HEK293T (cell line): Measurements from ENCODE around the gene POLR2L.

ENCODE experiments used
- CTCF ChIA-PET: fragments of 350-600 bp; formaldehyde crosslinking; extraction: SDS; loops from one replicate; lab custom pipeline; 2021; ENCODE audit warnings: antibody characterized with exemption, inconsistent platforms; lab: Yijun Ruan, JAX
- POLR2A ChIA-PET: fragments of 350-600 bp; formaldehyde crosslinking; extraction: SDS; loops from one replicate; lab custom pipeline; 2020; ENCODE audit warnings: antibody characterized with exemption, inconsistent platforms; lab: Yijun Ruan, JAX
- DNase-seq: peaks from one replicate; pipeline ENCODE4 v3.0.0; 2012; ENCODE audit warnings: mixed read lengths; ENCODE audit errors: extremely low spot score
- ARNT ChIP-seq: fragments of 450-650 bp; IDR thresholded peaks from 2 replicates; pipeline ENCODE4 v1.6.1; 2017; ENCODE audit warnings: mild to moderate bottlenecking
- BHLHE40 ChIP-seq: fragments of 450-650 bp; IDR thresholded peaks from 2 replicates; pipeline ENCODE4 v1.6.1; 2016; ENCODE audit warnings: mild to moderate bottlenecking, moderate library complexity, borderline replicate concordance
- CTBP1 ChIP-seq: fragments of 450-650 bp; IDR thresholded peaks from 2 replicates; pipeline ENCODE4 v1.6.1; 2016; ENCODE audit warnings: borderline replicate concordance
- ELF4 ChIP-seq: fragments of 450-650 bp; IDR thresholded peaks from 2 replicates; pipeline ENCODE4 v1.6.1; 2017; ENCODE audit warnings: antibody characterized with exemption
- FOXA1 ChIP-seq: fragments of 450-650 bp; IDR thresholded peaks from 2 replicates; pipeline ENCODE4 v1.6.1; 2016; ENCODE audit warnings: mild to moderate bottlenecking
- FOXK2 ChIP-seq: fragments of 450-650 bp; IDR thresholded peaks from 2 replicates; pipeline ENCODE4 v1.6.1; 2016; ENCODE audit warnings: mild to moderate bottlenecking
- FOXM1 ChIP-seq: fragments of 450-650 bp; IDR thresholded peaks from 2 replicates; pipeline ENCODE4 v1.6.1; 2017; ENCODE audit warnings: mild to moderate bottlenecking, borderline replicate concordance
- HDGF ChIP-seq: fragments of 450-650 bp; IDR thresholded peaks from 2 replicates; pipeline ENCODE4 v1.6.1; 2017; ENCODE audit warnings: antibody characterized with exemption, borderline replicate concordance
- L3MBTL2 ChIP-seq: fragments of 450-650 bp; conservative IDR thresholded peaks from 2 replicates; pipeline ENCODE4 v1.6.1; 2016; ENCODE audit warnings: mild to moderate bottlenecking
- LEF1 ChIP-seq: fragments of 450-650 bp; IDR thresholded peaks from 2 replicates; pipeline ENCODE4 v1.6.1; 2017; ENCODE audit warnings: mild to moderate bottlenecking, borderline replicate concordance
- NFRKB ChIP-seq: fragments of 450-650 bp; IDR thresholded peaks from 2 replicates; pipeline ENCODE4 v1.6.1; 2016; ENCODE audit warnings: mild to moderate bottlenecking, moderate library complexity
- SP1 ChIP-seq: fragments of 450-650 bp; IDR thresholded peaks from 2 replicates; pipeline ENCODE4 v1.6.1; 2017
- SUZ12 ChIP-seq: fragments of 450-650 bp; IDR thresholded peaks from 2 replicates; pipeline ENCODE4 v1.6.1; 2016; ENCODE audit warnings: mild to moderate bottlenecking
- TARDBP ChIP-seq: fragments of 450-650 bp; IDR thresholded peaks from 2 replicates; pipeline ENCODE4 v1.6.1; 2016
- ZNF384 ChIP-seq: fragments of 450-650 bp; IDR thresholded peaks from 2 replicates; pipeline ENCODE4 v1.6.1; 2016
- TF ChIP-seq, protein P1 (sequence below): fragments of 450-650 bp; IDR thresholded peaks from 2 replicates; pipeline ENCODE4 v1.6.1; 2016

POLR2L gene

DNA sequence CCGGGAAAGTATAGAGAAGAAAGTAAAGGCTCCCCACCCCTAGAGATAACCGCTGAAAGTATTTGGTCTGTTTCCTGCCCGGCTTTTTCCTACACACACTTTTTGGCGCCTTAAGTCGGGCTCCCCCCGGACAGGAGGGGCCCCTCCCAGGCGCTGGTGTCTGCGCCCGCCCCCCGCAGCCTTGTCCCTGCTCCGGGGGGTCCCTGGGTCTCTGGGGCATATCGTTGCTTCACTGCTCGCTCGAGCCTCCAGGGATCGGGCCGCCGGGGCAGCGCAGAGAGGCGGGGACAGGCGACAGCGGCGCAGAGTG lies 15.5 kb downstream of the POLR2L start:
- ChIA-PET CTCF (no interaction called here), POLR2A (interaction anchor here (1.1 kb wide), 1 partner anchor 21 kb away, joined by 3 read pairs; no protein-coding TSS in a partner anchor)
- no peak for TF ChIP-seq ARNT
- no peak for TF ChIP-seq NFRKB
- TF ChIP-seq HDGF, result no peak
- TF ChIP-seq SP1, result no peak
- TF ChIP-seq L3MBTL2, result no peak
- TF ChIP-seq BHLHE40, result no peak
- TF ChIP-seq SUZ12, result no peak
- no peak for TF ChIP-seq FOXK2
- no peak for TF ChIP-seq ZNF384
- TF ChIP-seq, protein P1, sequence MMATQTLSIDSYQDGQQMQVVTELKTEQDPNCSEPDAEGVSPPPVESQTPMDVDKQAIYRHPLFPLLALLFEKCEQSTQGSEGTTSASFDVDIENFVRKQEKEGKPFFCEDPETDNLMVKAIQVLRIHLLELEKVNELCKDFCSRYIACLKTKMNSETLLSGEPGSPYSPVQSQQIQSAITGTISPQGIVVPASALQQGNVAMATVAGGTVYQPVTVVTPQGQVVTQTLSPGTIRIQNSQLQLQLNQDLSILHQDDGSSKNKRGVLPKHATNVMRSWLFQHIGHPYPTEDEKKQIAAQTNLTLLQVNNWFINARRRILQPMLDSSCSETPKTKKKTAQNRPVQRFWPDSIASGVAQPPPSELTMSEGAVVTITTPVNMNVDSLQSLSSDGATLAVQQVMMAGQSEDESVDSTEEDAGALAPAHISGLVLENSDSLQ, result no peak
- no peak for TF ChIP-seq TARDBP
- no peak for TF ChIP-seq LEF1
- no peak for TF ChIP-seq FOXM1
- no peak for TF ChIP-seq ELF4
- no peak for TF ChIP-seq FOXA1
- no peak for TF ChIP-seq CTBP1
- DNase-seq, result no peak

DNA sequence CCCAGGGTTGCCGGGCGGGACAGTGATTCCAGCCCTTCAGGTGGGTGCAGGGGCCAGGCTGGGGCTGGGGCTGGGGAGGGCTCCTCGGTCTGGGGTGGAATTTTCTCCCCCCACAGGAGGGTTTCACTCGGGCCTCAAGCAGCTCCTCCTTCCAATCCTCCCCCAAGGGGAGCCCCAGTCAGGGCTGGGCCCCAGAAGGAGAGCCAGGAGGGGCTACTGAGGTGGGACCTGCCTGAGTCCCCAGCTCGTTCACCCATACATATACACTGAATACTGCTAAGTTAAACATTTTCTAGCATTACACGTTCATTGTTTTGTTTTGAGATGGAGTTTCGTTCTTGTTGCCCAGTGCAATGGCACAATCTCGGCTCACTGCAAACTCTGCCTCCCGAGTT lies 16.1 kb downstream of the POLR2L start:
- no peak for TF ChIP-seq NFRKB
- CTCF ChIA-PET, result no interaction called here
- DNase-seq, result no peak

DNA sequence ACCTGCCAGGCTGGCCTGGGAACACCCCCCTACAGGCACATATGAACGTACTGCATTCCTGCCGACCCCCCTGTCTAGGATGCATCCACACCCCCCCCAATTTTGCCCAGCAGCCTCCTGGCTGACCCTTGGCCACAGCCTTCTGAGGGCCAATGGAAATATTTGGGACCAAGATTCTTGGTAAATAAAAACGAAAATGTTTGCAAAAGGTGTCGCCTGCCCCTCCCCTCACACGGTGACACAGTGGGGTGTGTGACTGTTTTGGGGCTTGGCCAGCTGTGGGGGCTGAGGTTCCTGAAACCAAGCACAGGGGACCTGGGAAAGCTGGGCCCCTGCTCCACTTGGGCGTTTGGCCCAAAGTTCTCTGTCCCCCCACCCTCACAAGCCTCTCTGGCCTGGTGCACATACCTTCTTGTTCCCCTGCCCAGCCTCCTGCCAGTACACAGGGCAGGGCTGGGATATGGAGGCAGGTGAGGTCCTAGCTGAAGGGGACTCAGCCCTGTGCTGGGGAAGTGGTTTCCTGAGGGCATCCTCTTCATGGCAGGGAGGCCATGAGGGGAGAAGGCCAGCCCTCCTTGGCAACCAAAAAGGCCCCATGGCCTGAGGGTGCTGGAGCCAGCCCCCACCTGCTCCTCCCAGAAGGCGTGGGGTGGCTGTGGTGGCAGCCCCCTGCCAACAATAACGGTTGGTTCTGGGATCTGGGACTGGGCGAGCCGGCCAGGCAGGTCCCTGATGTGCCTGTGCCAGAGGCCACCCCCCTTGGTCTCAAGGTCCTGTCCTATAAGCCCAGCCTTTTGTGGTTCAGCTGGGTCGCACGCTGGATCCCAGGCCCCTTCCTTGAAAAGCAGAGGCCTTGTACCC lies 16.7 kb downstream of the POLR2L start:
- TF ChIP-seq LEF1 (no peak), CTBP1 (no peak), SUZ12 (no peak), HDGF (no peak), TARDBP (no peak), FOXM1 (no peak), L3MBTL2 (no peak), NFRKB (no peak), ELF4 (no peak), SP1 (no peak), BHLHE40 (no peak), ARNT (no peak), FOXA1 (no peak)
- TF ChIP-seq, protein P1, result no peak
- CTCF ChIA-PET, result no interaction called here
- no peak for DNase-seq
- POLR2A ChIA-PET, result interaction anchor here (0.9 to 1.8 kb wide), 2 partner anchors 9 to 16 kb away, joined by 3 to 4 read pairs; no protein-coding TSS in a partner anchor

More for the DNA sequence above, 16.1 kb downstream of the POLR2L start:
- POLR2A ChIA-PET, result interaction anchor here (0.9 kb wide), 1 partner anchor 17 kb away, joined by 3 read pairs; no protein-coding TSS in a partner anchor

DNA sequence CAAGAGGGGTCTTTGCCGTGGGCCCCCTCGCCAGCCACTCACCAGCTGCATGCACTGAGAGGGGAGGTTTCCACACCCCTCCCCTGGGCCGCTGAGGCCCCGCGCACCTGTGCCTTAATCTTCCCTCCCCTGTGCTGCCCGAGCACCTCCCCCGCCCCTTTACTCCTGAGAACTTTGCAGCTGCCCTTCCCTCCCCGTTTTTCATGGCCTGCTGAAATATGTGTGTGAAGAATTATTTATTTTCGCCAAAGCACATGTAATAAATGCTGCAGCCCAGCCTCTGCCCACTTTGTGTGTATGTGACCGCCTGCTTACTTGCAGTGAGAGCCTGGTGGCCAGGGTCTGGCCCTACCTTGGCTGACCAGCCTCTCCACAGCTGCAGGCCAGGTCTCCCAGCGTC lies 17.4 kb downstream of the POLR2L start:
- CTCF ChIA-PET, result no interaction called here
- TF ChIP-seq FOXK2 (no peak), CTBP1 (no peak), TARDBP (no peak)
- DNase-seq, result no peak
- POLR2A ChIA-PET, result interaction anchor here (1.8 kb wide), 1 partner anchor 9 kb away, joined by 4 read pairs; no protein-coding TSS in a partner anchor

DNA sequence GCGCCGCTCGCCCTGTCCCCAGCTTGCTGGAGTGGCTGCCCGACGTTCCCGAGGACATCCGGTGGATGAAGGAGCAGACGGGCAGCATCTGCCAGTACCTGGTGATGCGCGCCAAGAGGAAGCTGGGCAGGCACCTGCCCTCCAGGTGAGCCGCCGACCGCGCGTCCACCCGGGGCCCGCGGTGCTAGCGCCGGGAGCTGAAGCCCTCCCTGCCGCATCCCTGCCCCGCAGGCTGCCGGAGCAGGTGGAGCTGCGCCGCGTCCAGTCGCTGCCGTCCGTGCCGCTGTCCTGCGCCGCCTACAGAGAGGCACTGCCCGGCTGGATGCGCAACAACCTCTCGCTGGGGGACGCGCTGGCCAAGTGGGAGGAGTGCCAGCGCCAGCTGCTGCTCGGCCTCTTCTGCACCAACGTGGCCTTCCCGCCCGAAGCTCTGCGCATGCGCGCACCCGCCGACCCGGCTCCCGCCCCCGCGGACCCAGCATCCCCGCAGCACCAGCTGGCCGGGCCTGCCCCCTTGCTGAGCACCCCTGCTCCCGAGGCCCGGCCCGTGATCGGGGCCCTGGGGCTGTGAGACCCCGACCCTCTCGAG lies 17.9 kb downstream of the POLR2L start:
- no peak for TF ChIP-seq ZNF384
- TF ChIP-seq FOXK2, result no peak
- no peak for TF ChIP-seq SP1
- TF ChIP-seq FOXM1, result no peak
- TF ChIP-seq FOXA1, result no peak
- no peak for TF ChIP-seq SUZ12
- no peak for TF ChIP-seq LEF1
- no peak for TF ChIP-seq L3MBTL2
- no peak for TF ChIP-seq ARNT
- no peak for TF ChIP-seq TARDBP
- no peak for TF ChIP-seq ELF4
- DNase-seq, result no peak
- ChIA-PET CTCF (no interaction called here), POLR2A (interaction anchor here (1.8 kb wide), 1 partner anchor 10 kb away, joined by 4 read pairs; no protein-coding TSS in a partner anchor)

DNA sequence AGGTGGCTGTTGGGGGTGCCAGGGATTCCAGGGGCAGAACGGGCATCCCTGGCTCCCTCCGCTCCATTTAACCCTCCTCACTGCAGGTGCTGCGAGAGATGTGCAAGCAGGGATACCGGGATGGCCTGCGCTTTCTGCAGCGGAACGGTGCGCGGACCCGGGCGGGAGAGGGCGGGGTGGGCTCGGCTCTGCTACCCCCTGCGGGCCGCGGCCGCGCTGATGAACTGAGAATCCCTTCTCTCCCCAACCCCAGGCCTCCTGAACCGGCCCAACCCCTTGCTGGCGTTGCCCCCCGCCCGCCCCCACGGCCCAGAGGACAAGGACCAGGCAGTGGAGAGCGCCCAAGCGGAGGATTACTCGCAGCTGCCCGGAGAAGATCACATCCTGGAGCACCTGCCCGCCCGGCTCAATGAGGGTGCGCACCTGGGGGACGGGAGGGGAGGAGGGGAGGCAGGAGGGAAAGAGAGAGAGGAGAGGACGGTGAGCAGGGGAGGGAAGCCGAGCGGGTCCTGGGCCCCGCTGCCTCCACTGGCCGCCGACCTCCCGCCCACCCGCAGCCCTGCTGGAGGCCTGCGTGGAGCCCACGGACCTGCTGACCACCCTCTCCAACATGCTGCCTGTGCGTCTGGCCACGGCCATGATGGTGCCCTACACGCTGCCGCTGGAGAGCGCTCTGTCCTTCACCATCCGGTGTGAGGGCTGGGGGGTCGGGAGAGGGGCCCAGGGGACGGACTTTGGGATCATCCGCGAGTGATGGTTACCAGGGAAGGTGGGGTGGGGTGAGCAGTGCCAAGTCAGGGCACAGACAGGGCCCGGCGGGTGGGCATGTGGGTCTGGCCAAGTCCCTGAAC lies 18.7 kb downstream of the POLR2L start:
- ChIA-PET CTCF (no interaction called here), POLR2A (interaction anchor here (1.8 kb wide), 1 partner anchor 10 kb away, joined by 4 read pairs; no protein-coding TSS in a partner anchor)
- DNase-seq, result no peak
- TF ChIP-seq L3MBTL2 (no peak), ZNF384 (no peak), FOXM1 (no peak), CTBP1 (no peak), LEF1 (no peak), HDGF (no peak), FOXA1 (no peak), NFRKB (no peak), ARNT (no peak)
- TF ChIP-seq, protein P1, result no peak
